Stimulated activated CD4-positive, alpha-beta T cell treated with anti-CD3 and anti-CD28 coated beads, Interleukin-15, amount 100 ng/mL, for 48 hours (primary cell): ENCODE results near the gene CLSTN1.

Source experiments
- DNase-seq, 2 donors: peaks; one replicate each; pipeline ENCODE4 v3.0.0-alpha.2; 2020; ENCODE audit warnings: low read depth in 2 of 2

Gene CLSTN1

GRCh38 chr1:9850442-9851162 lies 26.8 kb upstream of the CLSTN1 start:
- DNase-seq: no peak

- DNase-seq: no peak
Measured at GRCh38 chr1:9849691-9850441, 26.1 kb upstream of the CLSTN1 start.

DNA sequence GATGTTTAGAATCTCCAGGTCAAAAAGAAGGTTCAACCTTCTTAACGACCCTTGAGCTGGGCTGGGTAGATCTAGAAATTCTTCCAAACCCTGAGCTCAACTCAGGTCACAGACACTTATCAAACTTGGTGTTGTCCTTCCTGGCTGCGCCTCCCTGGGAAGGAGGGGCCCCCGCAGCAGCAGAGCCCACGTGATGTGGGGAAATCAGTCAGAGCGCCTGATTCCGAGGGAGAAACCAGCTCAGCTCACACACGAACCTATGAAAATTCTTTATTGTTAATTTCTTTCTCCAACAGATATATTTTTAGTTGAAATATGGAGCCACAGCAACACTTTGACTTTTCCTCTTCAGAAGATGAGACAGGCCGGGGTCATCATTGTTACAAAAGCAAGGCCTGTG lies 24.3 kb upstream of the CLSTN1 start:
- DNase-seq: no peak

GRCh38 chr1:9847269-9847668 lies 23.5 kb upstream of the CLSTN1 start:
- DNase-seq: no peak

DNA sequence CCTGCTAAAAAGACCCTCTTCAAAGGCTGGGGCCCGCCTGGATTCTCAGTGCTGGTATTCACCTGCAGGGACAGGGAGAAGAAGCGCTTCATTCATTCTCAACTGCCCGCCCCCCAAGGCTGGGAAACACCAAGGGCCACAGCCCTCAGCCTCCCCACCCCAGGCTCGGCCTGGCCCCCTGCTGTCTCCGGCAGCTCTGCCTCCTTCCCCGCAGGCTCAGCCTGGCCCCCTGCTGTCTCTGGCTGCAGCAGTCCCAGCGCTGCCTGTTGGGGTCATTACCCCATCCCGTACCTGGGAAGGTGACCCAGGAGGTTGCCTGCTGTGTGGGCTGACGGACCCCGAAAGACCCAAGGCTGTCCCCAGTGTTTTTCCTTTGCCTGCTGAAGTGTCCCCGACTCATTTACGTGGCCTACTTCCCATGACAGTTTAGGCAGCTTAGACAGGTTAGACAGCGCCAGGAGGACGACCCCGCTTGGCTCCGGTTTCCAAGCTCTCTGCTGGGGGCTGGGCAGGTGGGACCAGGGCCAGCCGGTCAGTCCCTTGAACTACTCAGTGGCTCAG lies 22.9 kb upstream of the CLSTN1 start:
- DNase-seq: no peak

DNA sequence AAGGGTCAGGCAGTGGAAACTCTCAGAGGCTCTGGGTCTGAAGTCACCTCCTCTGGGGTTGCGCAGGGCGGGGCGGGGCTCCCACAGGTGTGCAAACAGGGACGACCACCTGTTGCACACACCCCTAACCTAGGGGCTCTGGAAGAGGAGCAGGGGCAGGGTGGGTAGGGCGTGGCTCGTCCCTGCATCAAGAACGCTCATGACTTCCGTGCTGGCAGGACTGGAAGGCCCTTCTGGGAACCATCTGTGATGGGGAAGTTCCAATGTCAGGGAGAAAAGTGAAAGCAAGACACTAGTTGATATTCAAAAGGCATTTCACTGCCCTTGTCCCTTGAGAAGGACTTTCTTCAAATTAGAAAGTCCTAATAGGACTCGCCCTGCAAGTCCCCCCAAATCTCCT lies 22.1 kb upstream of the CLSTN1 start:
- no peak for DNase-seq

DNA sequence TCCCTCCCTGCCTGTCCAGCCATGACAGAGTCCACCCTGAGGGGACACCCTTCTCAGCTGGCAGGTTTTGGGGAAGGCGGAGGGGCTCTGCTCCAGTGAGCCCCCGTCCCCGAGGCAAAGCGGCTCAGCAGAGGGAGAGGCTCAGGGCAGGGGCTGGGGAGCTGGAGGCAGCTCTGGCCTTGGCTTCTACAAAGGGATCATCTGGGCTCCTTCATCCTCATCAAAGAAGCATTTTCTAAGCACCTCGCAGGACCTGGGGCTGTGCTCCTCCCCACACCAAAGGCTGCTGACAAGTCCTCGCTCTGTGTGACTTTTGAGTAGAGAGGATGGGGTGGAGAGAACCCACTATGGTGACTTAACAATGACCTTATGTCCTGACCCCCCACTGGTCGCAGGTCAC lies 21.0 kb upstream of the CLSTN1 start:
- DNase-seq: no peak

GRCh38 chr1:9844106-9844505 lies 20.3 kb upstream of the CLSTN1 start:
- DNase-seq: no peak

DNA sequence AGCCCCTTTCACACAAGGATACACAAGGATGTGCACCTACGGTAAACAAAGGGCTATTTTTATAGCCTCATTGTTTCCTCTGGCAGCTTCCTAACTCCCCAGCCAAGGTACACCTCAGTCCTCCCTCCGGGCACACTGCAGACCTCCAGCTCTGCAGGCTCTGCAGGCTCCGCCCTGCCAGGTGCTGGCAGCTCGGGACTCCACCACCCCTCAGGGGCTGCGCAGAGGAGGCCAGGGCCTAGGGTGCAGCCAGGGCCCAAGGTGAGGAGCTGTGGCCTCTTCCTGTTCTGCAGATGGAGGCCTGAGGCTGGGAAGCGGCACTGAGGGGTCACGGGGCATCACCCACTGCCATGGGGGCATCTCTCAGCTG lies 19.8 kb upstream of the CLSTN1 start:
- no peak for DNase-seq

DNA sequence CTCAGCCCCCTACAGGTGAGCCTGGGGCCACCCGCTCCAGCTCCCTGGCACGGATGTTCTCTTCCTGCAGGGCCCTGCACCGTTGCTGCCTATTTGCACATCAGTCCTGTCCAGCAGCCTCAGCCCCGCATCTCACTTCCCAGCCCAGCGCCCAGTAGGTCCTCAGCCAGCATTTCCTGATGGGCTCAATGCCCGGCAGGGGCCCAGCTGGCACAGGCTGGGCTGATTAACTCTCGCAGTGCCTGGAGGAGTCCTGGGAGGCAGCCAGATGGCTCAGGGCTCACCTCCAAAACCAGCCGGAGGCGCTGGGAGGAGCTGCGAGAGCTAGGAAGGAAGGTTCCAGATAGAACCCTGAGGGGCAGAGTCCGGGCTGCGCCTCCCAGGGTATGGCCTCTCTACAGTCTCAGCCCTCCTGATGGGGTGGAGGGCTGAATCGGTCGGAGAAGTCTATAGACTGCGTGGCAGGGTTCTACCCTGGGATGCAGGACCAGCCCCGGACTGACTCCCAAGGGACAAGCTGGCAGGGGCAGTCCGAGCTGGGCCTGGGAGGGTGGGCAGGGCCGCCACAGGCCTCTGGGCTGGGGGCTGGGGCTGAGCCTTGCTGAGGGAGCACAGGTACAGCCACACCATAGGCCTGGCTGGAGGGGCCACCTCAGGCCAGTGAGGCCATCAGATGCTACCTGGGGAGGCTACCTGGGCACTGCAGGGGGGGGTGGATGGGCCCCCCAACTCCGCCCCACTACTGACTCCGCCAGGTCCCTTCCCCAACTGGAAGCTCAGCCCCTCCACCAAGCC lies 19.2 kb upstream of the CLSTN1 start:
- no peak for DNase-seq

- DNase-seq: no peak
Measured at GRCh38 chr1:9842073-9842711, 18.4 kb upstream of the CLSTN1 start.

- no peak for DNase-seq
Measured at GRCh38 chr1:9841460-9841859, 17.7 kb upstream of the CLSTN1 start.

DNA sequence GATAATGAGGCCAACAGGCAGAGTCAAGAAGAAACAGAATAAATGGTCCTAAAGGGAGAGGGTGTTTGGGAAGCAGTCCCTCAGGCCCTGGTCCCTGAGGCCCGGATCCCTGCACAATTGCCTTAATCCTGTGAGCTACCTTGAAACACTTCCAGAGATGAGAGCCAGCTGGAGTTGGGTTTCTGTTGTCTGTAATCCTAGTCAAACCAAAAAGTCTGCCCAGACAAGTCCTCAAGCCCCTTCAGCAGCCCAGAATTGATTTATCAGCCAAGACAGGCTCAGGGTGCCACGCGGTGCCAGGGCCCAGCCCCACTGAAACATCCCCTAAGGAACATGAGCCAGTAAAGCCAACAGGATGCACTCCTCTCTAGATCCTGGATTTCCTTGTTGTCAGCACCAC lies 16.4 kb upstream of the CLSTN1 start:
- no peak for DNase-seq

- DNase-seq: no peak
Measured at GRCh38 chr1:9838946-9839345, 15.2 kb upstream of the CLSTN1 start.

GRCh38 chr1:9836632-9836960 lies 12.8 kb upstream of the CLSTN1 start:
- no peak for DNase-seq

- DNase-seq: no peak
Measured at GRCh38 chr1:9835758-9836631, 12.2 kb upstream of the CLSTN1 start.

- no peak for DNase-seq
Measured at GRCh38 chr1:9835404-9835757, 11.6 kb upstream of the CLSTN1 start.

GRCh38 chr1:9833632-9834031 lies 9.9 kb upstream of the CLSTN1 start:
- no peak for DNase-seq

DNA sequence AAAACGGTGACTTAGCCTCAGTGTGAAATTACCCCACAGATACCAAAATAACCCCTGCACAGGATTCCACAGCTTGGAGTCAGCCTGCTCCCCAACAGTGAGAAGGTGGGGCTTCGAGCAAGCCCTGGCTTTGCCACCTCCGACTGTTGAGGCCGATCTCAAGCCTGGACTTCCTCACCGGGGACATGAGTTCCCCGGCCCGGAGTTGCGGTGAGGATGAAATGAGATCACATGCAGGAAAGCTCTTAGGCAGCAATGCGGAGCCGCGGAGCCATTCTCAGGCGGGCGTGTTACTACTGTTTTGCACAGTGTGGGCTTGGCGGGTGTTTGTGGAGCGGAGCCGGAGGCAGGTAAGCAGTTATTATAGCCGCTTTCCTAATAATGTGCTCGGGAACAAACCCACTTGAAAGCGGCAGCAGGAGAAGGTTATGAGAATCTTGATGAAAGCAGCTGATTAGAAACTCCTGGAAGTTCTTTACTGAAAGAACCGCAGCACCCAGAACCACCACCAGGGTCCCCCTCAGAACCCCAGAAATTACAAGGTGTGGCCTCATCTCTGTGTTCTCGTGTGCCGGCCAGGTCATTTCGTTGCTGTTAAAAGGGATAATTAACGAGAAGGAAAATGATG lies 3.9 kb upstream of the CLSTN1 start:
- DNase-seq: no peak

DNA sequence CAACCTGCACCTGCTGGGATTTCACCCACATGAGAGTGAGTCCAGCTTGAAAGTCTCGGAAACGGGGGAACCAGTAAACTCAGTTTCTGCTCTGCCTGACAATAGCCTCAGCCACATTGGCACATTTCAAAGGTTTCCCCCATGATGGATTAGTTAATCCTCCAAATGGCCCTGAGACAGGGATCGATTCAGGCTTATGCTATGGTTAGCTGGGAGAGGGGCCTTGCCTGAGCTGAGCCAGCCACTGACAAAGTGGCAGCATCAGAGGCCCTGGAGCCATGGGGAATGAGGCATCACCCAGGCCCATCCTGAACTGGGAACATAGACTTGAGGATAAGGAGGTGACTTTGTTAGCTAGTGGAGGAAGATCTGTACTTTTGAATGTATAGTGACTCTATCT lies 2.9 kb upstream of the CLSTN1 start:
- no peak for DNase-seq

DNA sequence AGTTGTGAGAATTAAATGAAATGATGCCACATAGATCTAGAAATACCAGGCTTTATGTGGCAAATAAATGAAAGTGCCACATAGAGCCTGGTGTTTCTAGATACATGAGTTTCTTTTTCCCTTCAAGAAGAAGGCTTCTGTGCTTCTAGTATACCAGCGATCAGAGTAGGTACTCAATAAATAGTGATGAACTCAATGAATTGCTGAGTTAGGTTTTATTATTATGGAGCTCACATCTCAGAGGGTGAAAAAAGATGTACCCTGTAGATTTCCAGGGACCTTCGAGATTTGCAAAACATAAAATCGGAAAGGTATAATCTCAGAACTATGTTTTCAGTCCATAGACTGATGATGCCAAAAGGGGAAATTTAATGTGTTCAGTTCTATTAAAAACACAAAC lies 2.3 kb upstream of the CLSTN1 start:
- no peak for DNase-seq
